Kidney (tissue), 14 donors: Measurements from ENCODE around the gene DIMT1. TPM values are rescaled to one million over a fixed set of nuclear protein-coding genes. Genes with fewer than 3 reads are reported as not detected.

ENCODE experiments used
- DNase-seq, 5 donors: peaks; one replicate each; pipeline ENCODE4 v3.0.0-alpha.2; 2013 to 2020
- FAIRE-seq: peaks from 2 replicates; lab custom pipeline; 2012; peaks lifted over from hg19 to GRCh38; lab: Jason Lieb, UNC
- H3K27ac ChIP-seq, 2 donors: one replicate each; pipeline ENCODE4 v1.7.0; 2013; ENCODE audit warnings: low read depth in 2 of 2, low read length in 2 of 2, inconsistent platforms in 1 of 2
- H3K27me3 ChIP-seq: one replicate; pipeline ENCODE4 v1.7.1; 2013; ENCODE audit warnings: low read length, inconsistent platforms; ENCODE audit not compliant: control insufficient read depth, insufficient read depth
- H3K36me3 ChIP-seq, 3 donors: one replicate each; pipeline versions ENCODE4 v1.7.0 to v1.7.1; 2013; ENCODE audit warnings: low read length in 3 of 3, control low read depth in 1 of 3, inconsistent platforms in 1 of 3; ENCODE audit not compliant: insufficient read depth in 3 of 3, control insufficient read depth in 2 of 3
- H3K4me1 ChIP-seq, 3 donors: one replicate each; pipeline versions ENCODE4 v1.7.0 to v1.7.1; 2013; ENCODE audit warnings: low read length in 3 of 3, inconsistent platforms in 1 of 3, low read depth in 1 of 3; ENCODE audit not compliant: control insufficient read depth in 2 of 3, insufficient read depth in 2 of 3
- H3K4me3 ChIP-seq, 3 donors: one replicate each; pipeline versions ENCODE4 v1.7.0 to v1.8.1; 2013; ENCODE audit warnings: low read length in 3 of 3, control low read depth in 1 of 3, inconsistent platforms in 1 of 3
- H3K9ac ChIP-seq, 3 donors: one replicate each; pipeline versions ENCODE4 v1.7.0 to v1.7.1; 2013; ENCODE audit warnings: low read length in 3 of 3, control low read depth in 1 of 3, inconsistent platforms in 1 of 3
- H3K9me3 ChIP-seq, 3 donors: one replicate each; pipeline versions ENCODE4 v1.7.0 to v1.7.1; 2013; ENCODE audit warnings: low read length in 3 of 3, control low read depth in 1 of 3, inconsistent platforms in 1 of 3; ENCODE audit not compliant: control insufficient read depth in 2 of 3, insufficient read depth in 1 of 3
- CTCF ChIP-seq: IDR thresholded peaks from 3 replicates; pipeline ENCODE4 v1.5.1; 2012; ENCODE audit warnings: mild to moderate bottlenecking, moderate library complexity, borderline replicate concordance; ENCODE audit not compliant: insufficient read depth; ENCODE audit errors: extremely low read depth
- intact Hi-C: fragments of 100-400 bp; cut with DNase I; formaldehyde crosslinking; loops from one replicate; pipeline ENCODE4 v1.11.1; 2022
- polyA plus RNA-seq: library from polyadenylated mRNA; stranded (reverse); fragments of 350-450 nt; fragmentation: Illumina TruSeq; extraction: RNeasy Lipid Tissue Mini Kit (QIAGEN cat#74804); gene quantifications from one replicate; pipeline ENCODE4 v1.2.3, GENCODE V29; 2014; ENCODE audit warnings: low read depth, low replicate concordance; ENCODE audit not compliant: insufficient read depth
- total RNA-seq: library from RNA; stranded (reverse); fragmentation: NEBNext Ultra II Directional; extraction: Animal tissue kit (Norgen Biotek cat#: 25700); gene quantifications from one replicate; pipeline ENCODE4 v1.2.1, GENCODE V29; 2021
- donor health status: control.
- donor health status: control.
- donor health status: control.
- donor health status: control.
- donor health status: control.
- donor health status: DM: yes; HTN: yes; CAD: no.
- donor health status: Normal renal cell carcinoma (clear cell type).

Gene DIMT1
- total and polyA plus RNA-seq, 2 donors from 2014 or later: 9.9 to 19.9 TPM

GRCh38 chr5:62340979-62341378, 62.7 kb downstream of the DIMT1 start:
- Histone ChIP-seq H3K9me3 (no peaks in the 10 kb centered on the region), H3K9ac (no peak overlapping the region), H3K36me3 (no peaks in the 10 kb centered on the region), H3K4me1 (no peaks in the 10 kb centered on the region), H3K27ac (no peak overlapping the region), H3K27me3 (no peaks in the 10 kb centered on the region), H3K4me3 (no peak overlapping the region)
- no peak for FAIRE-seq
- no peak for TF ChIP-seq CTCF
- DNase-seq: no peak
- intact Hi-C loops: no loop called here

GRCh38 chr5:62340392-62340791, 63.3 kb downstream of the DIMT1 start:
- Histone ChIP-seq H3K9me3 (no peaks in the 10 kb centered on the region), H3K4me1 (no peaks in the 10 kb centered on the region), H3K36me3 (no peaks in the 10 kb centered on the region), H3K4me3 (no peak overlapping the region), H3K27ac (no peak overlapping the region), H3K9ac (no peak overlapping the region), H3K27me3 (no peaks in the 10 kb centered on the region)
- no peak for TF ChIP-seq CTCF
- DNase-seq (no peak), FAIRE-seq (no peak)
- intact Hi-C loops: no loop called here

Other genes starting within 250 kb of the DIMT1 start
- gene KIF2A, start 97.7 kb downstream of the DIMT1 start, total RNA-seq: 32.4 TPM
- gene KIF2A, start 97.7 kb downstream of the DIMT1 start, polyA plus RNA-seq: 4.6 TPM
- gene IPO11, start 8.9 kb upstream of the DIMT1 start, total RNA-seq: 36.1 TPM
- 18.5 TPM for gene IPO11, start 8.9 kb upstream of the DIMT1 start, polyA plus RNA-seq
- gene LRRC70, start 174.9 kb upstream of the DIMT1 start, total RNA-seq: 3.6 TPM
- 4.9 TPM for gene LRRC70, start 174.9 kb upstream of the DIMT1 start, polyA plus RNA-seq